Measurements from ENCODE around the gene AFG3L2.

GRCh38 chr18:12305211-12305610 lies 71.8 kb downstream of the AFG3L2 start:
- TF ChIP-seq ZBTB49 (CRISPR knock-in tag; IDR thresholded peaks at IDR 0.05; ENCODE audit: borderline replicate concordance) (no peak), EZH2 (conservative IDR thresholded peaks at IDR 0.05; ENCODE audit: low read depth, low read length) (no peak), RBFOX2 (IDR thresholded peaks at IDR 0.05; ENCODE audit: low read depth, low read length) (no peak), ZNF607 (CRISPR knock-in tag; IDR thresholded peaks at IDR 0.05; ENCODE audit: borderline replicate concordance) (no peak), RFX1 (IDR thresholded peaks at IDR 0.05) (no peak), XRCC5 (optimal IDR thresholded peaks at IDR 0.05; ENCODE audit: low read length) (no peak), SP2 (CRISPR knock-in tag; IDR thresholded peaks at IDR 0.05) (no peak), RNF2 (conservative IDR thresholded peaks at IDR 0.05; ENCODE audit: low read depth) (no peak), TBL1XR1 (IDR thresholded peaks at IDR 0.05; ENCODE audit: borderline replicate concordance, low read length, partially characterized antibody) (no peak), U2AF1 (optimal IDR thresholded peaks at IDR 0.05; ENCODE audit: low read depth, low read length) (no peak)

Measured in HepG2 (cell line).